ENCODE results near the gene BRD4.

- TF ChIP-seq POLR2A (IDR thresholded peaks at IDR 0.05; ENCODE audit: low read length) (no peak), HMGXB4 (CRISPR knock-in tag; IDR thresholded peaks at IDR 0.05; ENCODE audit: borderline replicate concordance) (no peak), TP53 (CRISPR knock-in tag; IDR thresholded peaks at IDR 0.05) (no peak), BHLHE40 (IDR thresholded peaks at IDR 0.05; ENCODE audit: low read depth, low read length) (no peak)
- TF ChIP-seq, protein P1, sequence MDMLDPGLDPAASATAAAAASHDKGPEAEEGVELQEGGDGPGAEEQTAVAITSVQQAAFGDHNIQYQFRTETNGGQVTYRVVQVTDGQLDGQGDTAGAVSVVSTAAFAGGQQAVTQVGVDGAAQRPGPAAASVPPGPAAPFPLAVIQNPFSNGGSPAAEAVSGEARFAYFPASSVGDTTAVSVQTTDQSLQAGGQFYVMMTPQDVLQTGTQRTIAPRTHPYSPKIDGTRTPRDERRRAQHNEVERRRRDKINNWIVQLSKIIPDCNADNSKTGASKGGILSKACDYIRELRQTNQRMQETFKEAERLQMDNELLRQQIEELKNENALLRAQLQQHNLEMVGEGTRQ (IDR thresholded peaks at IDR 0.05): no peak
- TF ChIP-seq, protein P2, sequence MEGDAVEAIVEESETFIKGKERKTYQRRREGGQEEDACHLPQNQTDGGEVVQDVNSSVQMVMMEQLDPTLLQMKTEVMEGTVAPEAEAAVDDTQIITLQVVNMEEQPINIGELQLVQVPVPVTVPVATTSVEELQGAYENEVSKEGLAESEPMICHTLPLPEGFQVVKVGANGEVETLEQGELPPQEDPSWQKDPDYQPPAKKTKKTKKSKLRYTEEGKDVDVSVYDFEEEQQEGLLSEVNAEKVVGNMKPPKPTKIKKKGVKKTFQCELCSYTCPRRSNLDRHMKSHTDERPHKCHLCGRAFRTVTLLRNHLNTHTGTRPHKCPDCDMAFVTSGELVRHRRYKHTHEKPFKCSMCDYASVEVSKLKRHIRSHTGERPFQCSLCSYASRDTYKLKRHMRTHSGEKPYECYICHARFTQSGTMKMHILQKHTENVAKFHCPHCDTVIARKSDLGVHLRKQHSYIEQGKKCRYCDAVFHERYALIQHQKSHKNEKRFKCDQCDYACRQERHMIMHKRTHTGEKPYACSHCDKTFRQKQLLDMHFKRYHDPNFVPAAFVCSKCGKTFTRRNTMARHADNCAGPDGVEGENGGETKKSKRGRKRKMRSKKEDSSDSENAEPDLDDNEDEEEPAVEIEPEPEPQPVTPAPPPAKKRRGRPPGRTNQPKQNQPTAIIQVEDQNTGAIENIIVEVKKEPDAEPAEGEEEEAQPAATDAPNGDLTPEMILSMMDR (IDR thresholded peaks at IDR 0.05): no peak
- TF ChIP-seq, protein P3, sequence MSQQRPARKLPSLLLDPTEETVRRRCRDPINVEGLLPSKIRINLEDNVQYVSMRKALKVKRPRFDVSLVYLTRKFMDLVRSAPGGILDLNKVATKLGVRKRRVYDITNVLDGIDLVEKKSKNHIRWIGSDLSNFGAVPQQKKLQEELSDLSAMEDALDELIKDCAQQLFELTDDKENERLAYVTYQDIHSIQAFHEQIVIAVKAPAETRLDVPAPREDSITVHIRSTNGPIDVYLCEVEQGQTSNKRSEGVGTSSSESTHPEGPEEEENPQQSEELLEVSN (IDR thresholded peaks at IDR 0.05; ENCODE audit: borderline replicate concordance, low read depth): no peak
These were observed 118.5 kb downstream of the BRD4 start for GRCh38 chr19:15213715-15214381.

Measured in A549 (cell line).